Measurements from ENCODE around the gene CNTN4.

CNTN4 gene

GRCh38 chr3:2153547-2153946, 54.9 kb downstream of the CNTN4 start:
- no peak for DNase-seq

- no peak for DNase-seq
Observed at GRCh38 chr3:2154621-2155020, 56.0 kb downstream of the CNTN4 start.

- no peak for DNase-seq
Observed at GRCh38 chr3:2156244-2156847, 57.7 kb downstream of the CNTN4 start.

GRCh38 chr3:2158828-2159227, 60.2 kb downstream of the CNTN4 start:
- no peak for DNase-seq

GRCh38 chr3:2166552-2166951, 67.9 kb downstream of the CNTN4 start:
- DNase-seq: no peak

GRCh38 chr3:2172561-2173171, 74.0 kb downstream of the CNTN4 start:
- no peak for DNase-seq

GRCh38 chr3:2180634-2181033, 82.0 kb downstream of the CNTN4 start:
- no peak for DNase-seq

- DNase-seq: no peak
Observed at GRCh38 chr3:2198776-2199279, 100.2 kb downstream of the CNTN4 start.

GRCh38 chr3:2204054-2204453, 105.4 kb downstream of the CNTN4 start:
- DNase-seq: no peak

- DNase-seq: no peak
Observed at GRCh38 chr3:2205692-2206091, 107.0 kb downstream of the CNTN4 start.

GRCh38 chr3:2206536-2206935, 107.9 kb downstream of the CNTN4 start:
- no peak for DNase-seq

GRCh38 chr3:2211568-2211967, 112.9 kb downstream of the CNTN4 start:
- DNase-seq: no peak

GRCh38 chr3:2212206-2212605, 113.5 kb downstream of the CNTN4 start:
- no peak for DNase-seq

- DNase-seq: no peak
Observed at GRCh38 chr3:2218375-2218774, 119.7 kb downstream of the CNTN4 start.

GRCh38 chr3:2218816-2219215, 120.2 kb downstream of the CNTN4 start:
- DNase-seq: no peak

- no peak for DNase-seq
Observed at GRCh38 chr3:2236203-2236602, 137.5 kb downstream of the CNTN4 start.

GRCh38 chr3:2244137-2244536, 145.5 kb downstream of the CNTN4 start:
- no peak for DNase-seq

- DNase-seq: no peak
Observed at GRCh38 chr3:2246873-2247648, 148.4 kb downstream of the CNTN4 start.

- DNase-seq: no peak
Observed at GRCh38 chr3:2247831-2248230, 149.2 kb downstream of the CNTN4 start.

- DNase-seq: no peak
Observed at GRCh38 chr3:2250783-2251182, 152.1 kb downstream of the CNTN4 start.

- no peak for DNase-seq
Observed at GRCh38 chr3:2261747-2262146, 163.1 kb downstream of the CNTN4 start.

- DNase-seq: no peak
Observed at GRCh38 chr3:2262204-2262603, 163.5 kb downstream of the CNTN4 start.

- DNase-seq: no peak
Observed at GRCh38 chr3:2266606-2267005, 167.9 kb downstream of the CNTN4 start.

- DNase-seq: no peak
Observed at GRCh38 chr3:2268779-2269178, 170.1 kb downstream of the CNTN4 start.
